Cardiac muscle cell (in vitro differentiated cells and primary cell): ENCODE results near the gene THUMPD2. TPM values are rescaled to one million over a fixed set of nuclear protein-coding genes. Genes with fewer than 3 reads are reported as not detected.

ENCODE experiments used
- DNase-seq, 2 donors: peaks; one replicate each; pipeline versions ENCODE4 v3.0.0 to v3.0.0-alpha.2; 2010 to 2017; ENCODE audit warnings: low read depth in 1 of 2, low spot score in 1 of 2
- H3K27ac ChIP-seq: fragments of 200-600 bp; sonication (generic); 2 replicates; pipeline ENCODE4 v1.5.1; 2016
- H3K27me3 ChIP-seq: fragments of 200-600 bp; sonication (generic); 2 replicates; pipeline ENCODE4 v1.6.0; 2016; ENCODE audit warnings: control low read depth
- H3K36me3 ChIP-seq: fragments of 200-600 bp; sonication (generic); 2 replicates; pipeline ENCODE4 v1.5.1; 2016; ENCODE audit warnings: control low read depth
- H3K4me1 ChIP-seq: fragments of 200-600 bp; sonication (generic); 2 replicates; pipeline ENCODE4 v1.8.1; 2017; ENCODE audit warnings: low read depth, mild to moderate bottlenecking, mixed run types
- H3K4me3 ChIP-seq: fragments of 200-600 bp; sonication (generic); 2 replicates; pipeline ENCODE4 v1.5.1; 2016; ENCODE audit warnings: mild to moderate bottlenecking
- H3K9me3 ChIP-seq: fragments of 200-600 bp; sonication (generic); 2 replicates; pipeline ENCODE4 v1.5.1; 2017; ENCODE audit warnings: low read depth, mild to moderate bottlenecking, control low read depth
- polyA plus RNA-seq: library from polyadenylated mRNA; unstranded; fragments of >200 nt; fragmentation: Nextera tagmentation; extraction: Ambion mirVana; gene quantifications from 2 replicates; pipeline ENCODE4 v1.2.1, GENCODE V29; 2016
- total RNA-seq: library from RNA; depleted of rRNA; stranded (reverse); fragments of >200 nt; gene quantifications from 2 replicates; pipeline ENCODE4 v1.2.3, GENCODE V29; 2016
- TF ChIP-seq, protein P1 (sequence below): IDR thresholded peaks from 2 replicates; pipeline ENCODE4 v1.5.1; 2012; ENCODE audit warnings: low read depth, mild to moderate bottlenecking, low read length

The THUMPD2 gene
- total and polyA plus RNA-seq, 2 experiments from 2014 or later, result 8.4 to 11.8 TPM

DNA sequence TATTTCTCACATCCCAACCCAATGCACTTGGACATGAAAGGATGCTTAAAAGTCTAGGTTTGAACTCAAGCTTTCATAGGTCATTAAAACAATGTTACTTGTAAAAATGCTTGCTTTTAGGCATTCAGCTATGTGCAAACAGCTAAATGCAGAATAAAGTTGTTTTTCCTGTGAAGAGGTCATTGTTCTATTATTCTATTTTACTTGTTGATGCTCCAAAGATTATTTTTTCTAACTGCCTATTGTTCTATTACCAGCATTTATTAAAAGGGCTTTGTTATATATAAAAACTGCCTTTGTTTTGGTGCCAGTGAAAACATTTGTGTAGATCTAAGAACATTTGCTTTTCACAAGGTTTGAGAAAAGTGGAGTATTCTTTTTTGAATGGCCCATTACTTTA lies 64.0 kb downstream of the THUMPD2 start:
- no peak overlapping the region for H3K4me3 ChIP-seq
- no peaks in the 10 kb centered on the region for H3K9me3 ChIP-seq
- TF ChIP-seq, protein P1, sequence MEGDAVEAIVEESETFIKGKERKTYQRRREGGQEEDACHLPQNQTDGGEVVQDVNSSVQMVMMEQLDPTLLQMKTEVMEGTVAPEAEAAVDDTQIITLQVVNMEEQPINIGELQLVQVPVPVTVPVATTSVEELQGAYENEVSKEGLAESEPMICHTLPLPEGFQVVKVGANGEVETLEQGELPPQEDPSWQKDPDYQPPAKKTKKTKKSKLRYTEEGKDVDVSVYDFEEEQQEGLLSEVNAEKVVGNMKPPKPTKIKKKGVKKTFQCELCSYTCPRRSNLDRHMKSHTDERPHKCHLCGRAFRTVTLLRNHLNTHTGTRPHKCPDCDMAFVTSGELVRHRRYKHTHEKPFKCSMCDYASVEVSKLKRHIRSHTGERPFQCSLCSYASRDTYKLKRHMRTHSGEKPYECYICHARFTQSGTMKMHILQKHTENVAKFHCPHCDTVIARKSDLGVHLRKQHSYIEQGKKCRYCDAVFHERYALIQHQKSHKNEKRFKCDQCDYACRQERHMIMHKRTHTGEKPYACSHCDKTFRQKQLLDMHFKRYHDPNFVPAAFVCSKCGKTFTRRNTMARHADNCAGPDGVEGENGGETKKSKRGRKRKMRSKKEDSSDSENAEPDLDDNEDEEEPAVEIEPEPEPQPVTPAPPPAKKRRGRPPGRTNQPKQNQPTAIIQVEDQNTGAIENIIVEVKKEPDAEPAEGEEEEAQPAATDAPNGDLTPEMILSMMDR, result no peak
- no peaks in the 10 kb centered on the region for H3K27me3 ChIP-seq
- H3K4me1 ChIP-seq, result no peaks in the 10 kb centered on the region
- no peak overlapping the region for H3K27ac ChIP-seq
- no peak for DNase-seq
- no peaks in the 10 kb centered on the region for H3K36me3 ChIP-seq

DNA sequence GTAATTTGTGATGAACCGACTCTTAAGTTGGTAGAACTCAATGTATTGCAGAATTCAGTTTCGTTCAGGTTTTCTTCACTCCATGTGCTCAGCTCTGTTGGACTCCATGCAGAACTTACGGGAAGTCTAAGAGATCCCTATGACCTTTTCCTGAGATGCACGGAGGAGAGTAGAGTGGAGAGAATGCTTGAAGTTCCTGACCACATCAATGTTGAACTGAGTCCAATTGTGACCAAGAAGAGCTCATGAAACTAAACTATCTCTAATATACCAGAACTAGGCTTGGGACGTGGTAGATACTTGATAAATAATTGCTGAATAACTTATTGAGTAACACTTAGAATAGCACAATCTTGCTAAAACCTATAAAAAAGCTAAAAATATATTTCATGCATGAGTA lies 66.1 kb downstream of the THUMPD2 start:
- Histone ChIP-seq H3K27me3 (no peaks in the 10 kb centered on the region), H3K4me1 (no peaks in the 10 kb centered on the region), H3K4me3 (no peak overlapping the region), H3K36me3 (no peaks in the 10 kb centered on the region), H3K9me3 (no peaks in the 10 kb centered on the region), H3K27ac (no peak overlapping the region)
- DNase-seq, result peak in 1 of 2 donors; percentile 21
- TF ChIP-seq, protein P1, result no peak

DNA sequence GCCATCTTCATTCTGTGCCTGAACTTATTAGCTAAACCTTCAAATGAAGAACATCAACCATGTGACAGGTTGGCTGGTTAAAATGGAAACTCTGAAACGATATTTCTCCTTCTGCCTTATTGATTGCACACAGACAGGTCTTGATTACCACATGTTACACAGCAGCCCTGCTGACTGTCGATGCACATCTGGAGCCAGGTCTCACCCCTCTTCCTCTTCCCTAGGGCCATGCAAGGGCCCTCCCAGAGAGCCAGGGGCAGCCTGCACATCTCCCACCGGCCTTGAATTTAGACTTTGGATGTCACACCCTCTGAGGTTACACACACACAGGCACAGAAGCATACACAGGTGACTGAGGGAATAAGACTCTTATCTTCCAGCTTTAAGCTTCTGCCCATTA lies 68.3 kb downstream of the THUMPD2 start:
- no peak overlapping the region for H3K27ac ChIP-seq
- no peaks in the 10 kb centered on the region for H3K4me1 ChIP-seq
- TF ChIP-seq, protein P1, result no peak
- no peak for DNase-seq
- H3K9me3 ChIP-seq, result no peaks in the 10 kb centered on the region
- H3K27me3 ChIP-seq, result no peaks in the 10 kb centered on the region
- no peak overlapping the region for H3K4me3 ChIP-seq
- H3K36me3 ChIP-seq, result no peaks in the 10 kb centered on the region

DNA sequence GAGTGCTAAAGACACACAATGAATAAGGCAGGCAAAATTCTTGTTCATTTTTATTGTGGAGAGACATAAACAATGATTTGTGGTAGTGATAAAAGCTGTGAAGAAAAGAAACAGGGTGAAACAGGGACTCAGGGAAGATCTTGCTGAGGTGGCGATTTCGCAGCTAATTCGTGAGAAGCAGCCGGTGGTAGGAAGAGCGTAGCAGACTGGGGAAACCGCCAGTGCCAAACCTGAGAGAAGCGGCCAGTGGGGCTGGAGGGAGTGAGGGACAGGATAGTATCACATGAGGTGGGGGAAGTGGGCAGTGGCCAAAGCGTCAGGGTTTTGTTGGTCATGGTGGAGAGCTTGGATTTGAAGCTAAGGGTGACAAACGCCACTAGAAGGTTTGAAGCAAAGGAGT lies 71.1 kb downstream of the THUMPD2 start:
- TF ChIP-seq, protein P1, result no peak
- Histone ChIP-seq H3K36me3 (no peaks in the 10 kb centered on the region), H3K27ac (no peak overlapping the region), H3K27me3 (no peaks in the 10 kb centered on the region), H3K4me3 (no peak overlapping the region), H3K4me1 (no peaks in the 10 kb centered on the region), H3K9me3 (no peaks in the 10 kb centered on the region)
- DNase-seq, result no peak

DNA sequence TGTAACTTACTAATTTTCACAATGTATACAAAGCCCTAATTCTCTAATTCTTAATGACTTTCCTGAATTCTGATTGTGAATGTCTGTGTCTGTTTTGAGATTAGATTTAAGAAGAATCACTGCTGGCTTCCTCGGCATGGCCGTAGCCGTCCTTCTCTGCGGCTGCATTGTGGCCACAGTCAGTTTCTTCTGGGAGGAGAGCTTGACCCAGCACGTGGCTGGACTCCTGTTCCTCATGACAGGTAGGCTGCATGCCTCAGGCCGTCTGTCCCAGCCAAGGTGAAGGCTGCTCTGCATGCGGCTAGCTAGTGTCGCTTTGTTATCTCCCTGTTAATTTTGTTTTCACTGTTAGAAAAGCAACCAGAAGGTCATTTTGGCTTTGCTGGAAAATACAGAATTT lies 72.1 kb downstream of the THUMPD2 start:
- TF ChIP-seq, protein P1, result no peak
- no peak for DNase-seq
- no peak overlapping the region for H3K4me3 ChIP-seq

DNA sequence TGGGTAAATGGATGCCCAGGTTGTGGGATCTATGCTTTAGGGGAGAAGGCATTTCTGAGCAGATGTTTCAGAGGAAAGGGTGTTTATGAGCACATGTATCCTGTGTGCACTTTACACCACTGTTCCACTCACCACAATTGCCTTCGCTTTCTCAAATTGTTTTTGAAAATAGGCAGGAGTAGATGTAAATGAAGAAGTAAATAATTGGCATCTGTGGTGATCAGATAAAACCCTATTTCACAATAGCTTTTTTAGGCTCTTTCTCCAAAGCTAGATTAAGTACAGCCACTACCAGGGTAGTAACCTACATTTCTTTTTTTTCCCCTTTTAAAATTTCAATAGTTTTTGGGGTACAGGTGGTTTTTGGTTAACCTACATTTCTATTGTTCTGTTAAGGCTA lies 72.7 kb downstream of the THUMPD2 start:
- Histone ChIP-seq H3K36me3 (no peaks in the 10 kb centered on the region), H3K9me3 (no peaks in the 10 kb centered on the region), H3K4me1 (no peaks in the 10 kb centered on the region), H3K27me3 (no peaks in the 10 kb centered on the region), H3K27ac (no peak overlapping the region), H3K4me3 (no peak overlapping the region)
- TF ChIP-seq, protein P1, result no peak
- no peak for DNase-seq

More for the DNA sequence above, 72.1 kb downstream of the THUMPD2 start:
- H3K27me3 ChIP-seq, result no peaks in the 10 kb centered on the region
- no peak overlapping the region for H3K27ac ChIP-seq
- no peaks in the 10 kb centered on the region for H3K36me3 ChIP-seq
- H3K9me3 ChIP-seq, result no peaks in the 10 kb centered on the region
- H3K4me1 ChIP-seq, result no peaks in the 10 kb centered on the region
